HG03108 (cell line): Measurements from ENCODE around the gene SLC8A1.

Experiments used
- ATAC-seq: cut with Tn5 transposase; IDR thresholded peaks from one replicate; pipeline ENCODE4 v1.9.1; 2021; ENCODE audit warnings: moderate library complexity; ENCODE audit not compliant: unreplicated experiment

The SLC8A1 gene

GRCh38 chr2:40168032-40168431 lies 283.9 kb downstream of the SLC8A1 start:
- ATAC-seq = no peak

DNA sequence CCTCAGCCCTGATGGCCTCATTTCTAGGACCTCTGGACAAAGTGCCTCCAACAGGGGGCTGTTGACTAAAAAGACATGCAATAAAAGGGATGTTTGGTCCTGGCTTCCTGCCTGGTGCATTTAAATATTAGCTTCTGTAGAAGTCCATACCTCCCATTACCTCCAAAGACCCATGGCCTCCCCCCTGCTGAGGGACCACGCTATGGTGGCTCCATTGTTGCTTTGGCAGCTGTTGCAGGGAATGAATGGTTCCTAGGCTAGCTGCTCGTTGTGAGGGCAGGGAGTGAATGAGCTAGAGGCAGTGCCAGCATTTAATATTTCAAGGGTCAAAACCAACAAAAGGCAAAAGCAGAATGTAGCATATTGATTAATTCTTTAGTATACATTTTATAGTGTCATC lies 285.9 kb downstream of the SLC8A1 start:
- ATAC-seq = no peak

- ATAC-seq = no peak
Observed at GRCh38 chr2:40165509-40165844, 286.4 kb downstream of the SLC8A1 start.

DNA sequence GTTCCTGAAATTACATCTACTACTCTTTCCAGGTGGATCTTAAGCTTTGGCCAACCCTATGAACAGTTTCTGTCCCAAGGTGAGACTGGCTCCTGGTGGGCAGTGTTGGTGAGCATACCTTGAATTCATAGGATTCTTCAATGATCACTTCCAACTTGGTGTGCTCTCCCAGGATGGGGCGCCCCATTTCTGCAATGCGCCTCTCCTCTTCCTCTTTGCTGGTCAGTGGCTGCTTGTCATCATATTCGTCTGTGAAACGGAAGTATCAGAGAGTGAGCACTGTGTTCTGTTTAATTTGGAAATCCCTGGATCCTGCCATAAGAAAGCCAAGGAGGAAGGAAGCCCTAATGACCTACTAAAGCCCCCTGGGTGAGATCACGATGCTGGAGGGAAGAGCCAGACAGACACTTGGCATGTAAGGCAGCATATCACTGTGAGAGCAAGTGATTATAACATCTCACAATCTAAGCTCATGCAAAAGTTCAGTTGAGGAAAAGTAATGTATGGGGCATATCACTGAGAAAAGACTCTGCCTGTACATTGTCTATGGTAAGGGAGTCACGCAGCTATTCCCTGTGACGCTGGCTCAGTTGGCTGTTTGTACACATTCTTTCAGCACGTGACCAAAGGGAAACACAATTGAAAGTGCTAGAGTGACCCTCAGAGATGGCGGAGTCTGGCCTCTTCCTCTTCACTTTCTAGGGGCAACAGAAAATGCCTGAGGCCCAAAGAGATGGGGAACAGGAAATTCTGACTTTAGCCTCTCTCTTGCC lies 287.0 kb downstream of the SLC8A1 start:
- ATAC-seq = no peak

- ATAC-seq = no peak
Observed at GRCh38 chr2:40161986-40162385, 289.9 kb downstream of the SLC8A1 start.

DNA sequence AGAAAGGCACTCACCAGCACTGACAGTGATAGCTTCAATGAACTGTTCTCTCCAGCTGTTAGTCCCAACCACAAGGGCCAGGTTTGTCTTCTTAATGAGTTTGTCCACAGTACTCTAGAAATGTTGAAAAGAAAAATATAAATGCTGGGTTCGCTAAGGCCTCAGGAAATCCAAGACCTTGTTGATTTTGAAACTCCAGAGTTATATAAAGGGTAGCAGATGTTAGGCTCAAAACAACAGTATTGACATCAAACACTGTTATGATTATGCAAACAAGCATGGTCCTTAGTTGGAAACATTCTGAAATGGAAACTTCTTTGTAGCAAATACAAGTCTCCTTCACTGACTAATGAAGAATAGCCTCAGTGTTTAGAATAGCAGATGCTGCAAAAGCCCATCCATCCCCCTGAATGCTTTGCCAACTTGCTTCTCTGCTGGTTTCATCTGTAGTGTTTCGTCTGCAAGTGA lies 291.1 kb downstream of the SLC8A1 start:
- ATAC-seq = no peak

GRCh38 chr2:40159333-40159732 lies 292.6 kb downstream of the SLC8A1 start:
- no peak for ATAC-seq

DNA sequence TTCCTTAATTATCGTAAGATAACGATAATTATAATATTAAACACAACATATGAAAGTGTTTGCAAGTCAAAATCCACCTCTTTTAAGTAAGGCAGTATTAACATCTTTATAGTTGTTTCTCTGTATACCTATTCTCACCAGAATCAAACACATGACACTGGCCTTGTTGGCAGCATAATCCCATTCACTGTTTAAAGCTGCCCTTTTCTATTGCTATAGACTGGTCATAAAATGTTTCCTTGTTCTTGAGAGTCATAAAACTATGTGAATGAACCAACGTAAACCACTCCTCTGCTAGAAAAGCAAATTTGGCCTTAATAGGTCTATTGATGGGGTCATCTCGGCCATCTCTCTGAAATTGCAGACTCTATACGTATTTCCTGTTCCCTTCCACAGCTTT lies 293.1 kb downstream of the SLC8A1 start:
- ATAC-seq = no peak

- ATAC-seq = no peak
Observed at GRCh38 chr2:40155728-40156127, 296.2 kb downstream of the SLC8A1 start.

DNA sequence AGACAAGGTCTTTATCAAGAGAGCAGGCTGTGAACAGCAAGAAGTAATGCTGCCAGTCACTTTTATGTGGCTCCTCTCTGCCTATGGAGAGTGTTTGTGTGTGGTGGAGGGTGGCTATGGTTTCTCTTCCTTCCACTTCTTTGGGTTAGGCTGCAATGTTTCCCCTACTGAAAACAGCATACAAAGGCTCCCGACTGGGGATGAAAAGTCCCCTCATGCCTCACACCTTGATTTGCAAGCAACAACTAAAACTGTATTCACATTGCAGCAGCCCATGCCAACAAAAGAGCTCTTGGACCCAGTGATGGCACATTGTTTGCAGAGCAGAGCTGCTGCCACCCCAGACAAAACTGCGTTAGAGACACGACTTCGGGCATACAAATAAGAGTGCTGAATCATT lies 301.6 kb downstream of the SLC8A1 start:
- ATAC-seq = no peak

- ATAC-seq = no peak
Observed at GRCh38 chr2:40148334-40148733, 303.6 kb downstream of the SLC8A1 start.

- no peak for ATAC-seq
Observed at GRCh38 chr2:40147360-40147759, 304.5 kb downstream of the SLC8A1 start.

DNA sequence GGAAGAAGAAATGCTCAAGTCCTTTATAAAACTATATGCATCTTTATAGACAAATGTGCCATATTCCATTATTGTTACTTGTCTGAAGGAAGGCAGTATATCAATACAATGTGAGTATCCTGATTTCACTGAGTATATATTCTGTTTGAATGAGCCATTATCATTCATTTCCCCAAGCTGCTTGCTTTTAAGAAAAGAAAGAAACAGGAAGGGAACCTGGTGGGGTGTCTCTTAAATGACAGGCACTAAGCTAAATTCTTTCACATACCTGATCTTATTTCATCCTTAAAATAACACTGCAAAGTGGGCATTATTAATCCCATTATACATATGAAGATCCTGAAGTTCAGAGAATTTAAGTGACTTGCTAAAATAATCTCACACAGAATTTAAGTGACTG lies 307.9 kb downstream of the SLC8A1 start:
- ATAC-seq = no peak

DNA sequence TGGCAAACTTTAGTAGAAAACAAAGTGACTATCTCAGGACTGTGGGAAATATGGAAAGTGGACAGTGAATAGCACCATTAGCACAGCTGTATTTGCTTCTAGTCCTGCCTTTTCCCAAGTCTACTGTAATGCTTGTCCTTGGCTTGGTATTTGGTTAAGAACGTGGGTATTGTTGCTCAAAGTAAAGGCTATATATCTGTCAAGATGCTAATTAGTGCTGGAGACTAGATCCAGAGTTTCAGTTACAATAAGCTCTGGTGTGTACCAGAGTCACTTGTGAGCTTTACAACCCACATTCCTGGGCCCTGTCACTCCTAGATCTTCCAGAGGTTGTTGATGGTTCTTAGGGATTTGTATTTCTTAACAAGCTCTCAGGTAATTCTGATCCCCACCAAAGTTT lies 313.6 kb downstream of the SLC8A1 start:
- ATAC-seq = no peak

DNA sequence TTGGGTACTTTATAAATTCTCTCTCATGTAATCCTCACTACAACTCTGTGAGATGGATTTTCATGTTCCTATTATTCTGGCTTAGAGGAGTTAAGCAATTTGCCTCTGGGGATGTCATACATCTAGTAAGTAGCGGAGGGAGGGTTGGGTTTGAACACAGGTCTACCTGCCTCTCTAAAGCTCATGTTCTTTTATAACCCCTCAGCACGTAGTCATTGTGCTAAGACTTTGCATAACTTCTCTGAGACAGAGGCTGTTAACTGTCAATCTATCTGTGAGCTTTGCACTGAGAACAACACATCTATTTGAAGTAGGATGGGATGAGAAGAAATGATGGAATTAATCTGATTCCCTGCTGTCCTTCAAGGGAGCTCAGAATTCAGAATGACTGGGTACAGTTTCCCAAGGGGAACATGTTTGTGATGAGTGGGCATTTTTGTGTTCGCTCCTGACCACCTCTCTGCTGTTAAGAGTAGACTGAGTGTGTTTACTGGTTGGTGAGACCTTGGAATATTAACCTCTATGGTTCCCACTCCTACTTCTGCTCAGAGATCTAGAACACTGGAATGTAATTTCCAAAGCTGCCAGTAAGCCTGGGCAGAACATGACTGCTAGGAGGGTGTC lies 320.7 kb downstream of the SLC8A1 start:
- ATAC-seq = no peak

DNA sequence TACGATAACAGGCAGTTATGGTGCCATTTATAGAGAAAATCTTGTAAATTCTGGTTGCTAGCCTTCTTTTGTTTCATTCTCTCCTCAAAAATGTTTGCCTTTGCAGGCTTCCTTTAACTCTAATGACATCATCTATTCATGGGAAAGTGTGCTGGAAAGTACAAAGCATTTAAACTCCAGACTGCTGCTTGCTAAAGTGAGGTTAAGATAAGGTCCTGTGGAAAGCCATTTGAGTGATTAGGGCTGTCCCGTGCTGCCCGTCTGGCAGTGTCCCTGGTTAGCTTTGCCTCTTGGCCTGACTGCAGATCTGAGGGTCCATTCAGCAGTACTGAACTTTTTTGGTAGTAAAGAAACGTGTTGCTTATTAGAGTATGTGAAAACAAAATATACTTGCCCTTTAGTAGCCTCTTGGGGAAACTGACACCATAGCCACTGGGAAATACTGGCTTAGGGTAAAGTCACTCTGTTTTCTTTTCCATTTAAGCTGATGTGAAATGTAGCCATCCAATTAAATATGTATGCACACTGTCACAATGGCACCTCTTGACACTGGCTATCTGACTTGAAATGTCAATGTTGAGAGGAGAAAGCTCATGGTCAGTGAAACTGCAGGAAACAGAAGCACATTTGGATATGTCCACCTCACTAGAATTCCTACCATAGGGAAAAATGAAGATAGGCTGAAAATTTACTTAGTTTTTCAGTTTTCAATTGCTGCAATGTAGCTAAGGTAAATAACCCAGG lies 321.5 kb downstream of the SLC8A1 start:
- no peak for ATAC-seq

GRCh38 chr2:40129725-40130124 lies 322.2 kb downstream of the SLC8A1 start:
- ATAC-seq = no peak

DNA sequence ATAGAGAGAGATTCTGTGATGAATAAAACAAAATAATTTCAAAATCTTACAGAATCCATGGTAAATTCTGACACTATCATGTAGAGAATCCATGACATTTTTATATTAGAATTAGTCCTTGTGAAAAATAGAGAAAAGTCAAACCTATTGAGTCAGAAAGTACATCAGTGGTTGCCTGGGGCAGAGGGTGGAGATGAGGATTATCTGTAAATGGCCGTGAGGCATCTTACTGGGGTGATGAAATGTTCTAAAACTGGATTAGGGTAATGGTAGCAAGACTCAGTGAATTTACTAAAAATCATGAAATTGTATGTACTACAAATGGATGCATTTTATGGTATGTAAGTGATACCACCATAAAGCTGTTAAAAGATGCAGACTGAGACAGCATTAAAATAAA lies 323.1 kb downstream of the SLC8A1 start:
- no peak for ATAC-seq

GRCh38 chr2:40127890-40128557 lies 323.9 kb downstream of the SLC8A1 start:
- ATAC-seq = no peak

GRCh38 chr2:40127146-40127545 lies 324.7 kb downstream of the SLC8A1 start:
- ATAC-seq = no peak

- no peak for ATAC-seq
Observed at GRCh38 chr2:40126006-40126405, 325.9 kb downstream of the SLC8A1 start.
